Eye (tissue), 1 donor: ENCODE measurements around the gene TNPO3.
A peak's percentile ranks its signal among the peaks of the same experiment; 100 is the strongest.
"Not testable (repeated sequence)": the region's sequence is repeated elsewhere in the genome, so short reads cannot be mapped to it uniquely, and the experiment has no call there.

Experiments
- DNase-seq: peaks from one replicate; pipeline ENCODE4 v3.0.0-alpha.2; 2015

The TNPO3 gene

GRCh38 chr7:129067943-129068548, 13.1 kb upstream of the TNPO3 start:
- DNase-seq = no peak

- not testable (repeated sequence) for DNase-seq
These were observed 12.2 kb upstream of the TNPO3 start for GRCh38 chr7:129067132-129067561.

GRCh38 chr7:129066290-129067131, 11.6 kb upstream of the TNPO3 start:
- peak; percentile 6 for DNase-seq

GRCh38 chr7:129055861-129056464, 1.1 kb upstream of the TNPO3 start:
- no peak for DNase-seq

- no peak for DNase-seq
These were observed 444 bp upstream of the TNPO3 start for GRCh38 chr7:129055294-129055816.

- no peak for DNase-seq
These were observed 923 bp downstream of the TNPO3 start for GRCh38 chr7:129053938-129054437.

GRCh38 chr7:129052441-129052840, 2.5 kb downstream of the TNPO3 start:
- no peak for DNase-seq

- DNase-seq = not testable (repeated sequence)
These were observed 3.5 kb downstream of the TNPO3 start for GRCh38 chr7:129051459-129051858.

GRCh38 chr7:129047761-129048160, 7.2 kb downstream of the TNPO3 start:
- DNase-seq = no peak

GRCh38 chr7:129045682-129046081, 9.2 kb downstream of the TNPO3 start:
- no peak for DNase-seq

- no peak for DNase-seq
These were observed 11.9 kb downstream of the TNPO3 start for GRCh38 chr7:129043012-129043411.

- DNase-seq = peak; percentile 3
These were observed 13.5 kb downstream of the TNPO3 start for GRCh38 chr7:129041142-129042085.

- DNase-seq = not testable (repeated sequence)
These were observed 16.4 kb downstream of the TNPO3 start for GRCh38 chr7:129038468-129038867.

GRCh38 chr7:129037585-129037984, 17.3 kb downstream of the TNPO3 start:
- DNase-seq = no peak

GRCh38 chr7:129032017-129032416, 22.9 kb downstream of the TNPO3 start:
- no peak for DNase-seq

- DNase-seq = no peak
These were observed 24.5 kb downstream of the TNPO3 start for GRCh38 chr7:129030440-129030839.

GRCh38 chr7:129024125-129024524, 30.8 kb downstream of the TNPO3 start:
- DNase-seq = no peak

- DNase-seq = no peak
These were observed 33.3 kb downstream of the TNPO3 start for GRCh38 chr7:129021656-129022055.

- no peak for DNase-seq
These were observed 36.9 kb downstream of the TNPO3 start for GRCh38 chr7:129017933-129018538.

- no peak for DNase-seq
These were observed 37.6 kb downstream of the TNPO3 start for GRCh38 chr7:129017264-129017663.

- no peak for DNase-seq
These were observed 40.3 kb downstream of the TNPO3 start for GRCh38 chr7:129014501-129015101.
